Stomach (tissue), 9 donors: ENCODE data around the gene CACNA2D3. TPM values are rescaled to one million over a fixed set of nuclear protein-coding genes. Genes with fewer than 3 reads are reported as not detected.

Experiments used
- DNase-seq, 2 donors: peaks; one replicate each; pipeline versions ENCODE4 v3.0.0 to v3.0.0-alpha.2; 2013 to 2019
- H3K27ac ChIP-seq, 5 donors: fragments of 200-600 bp in 4 of 5; sonication (generic) in 4 of 5; one replicate each; pipeline ENCODE4 v1.5.1; 2013 to 2019; ENCODE audit warnings: mild to moderate bottlenecking in 1 of 5, moderate library complexity in 1 of 5
- H3K27me3 ChIP-seq, 3 donors: fragments of 200-600 bp; sonication (generic); one replicate each; pipeline ENCODE4 v1.5.1; 2017 to 2019; ENCODE audit warnings: mixed run types in 1 of 3
- H3K36me3 ChIP-seq, 4 donors: fragments of 200-600 bp; sonication (generic); 1 replicate in 3 of 4; 2 replicates in 1 of 4; pipeline ENCODE4 v1.5.1; 2016 to 2019
- H3K4me1 ChIP-seq, 4 donors: fragments of 200-600 bp; sonication (generic); one replicate each; pipeline ENCODE4 v1.5.1; 2016 to 2019
- H3K4me3 ChIP-seq, 4 donors: fragments of 200-600 bp; sonication (generic) in 3 of 4; one replicate each; pipeline ENCODE4 v1.5.1; 2016 to 2019; ENCODE audit warnings: mild to moderate bottlenecking in 1 of 4
- H3K9me3 ChIP-seq, 4 donors: fragments of 200-600 bp; sonication (generic); one replicate each; pipeline ENCODE4 v1.5.1; 2016 to 2019
- CTCF ChIP-seq, 7 experiments: fragments of 450-650 bp in 4 of 7; fragments of 200-600 bp in 3 of 7; sonication (generic) in 3 of 7; IDR thresholded peaks; one replicate each; pipeline ENCODE4 v1.5.1; 2016 to 2019; ENCODE audit warnings: antibody characterized with exemption in 7 of 7, control low read depth in 2 of 7, mild to moderate bottlenecking in 1 of 7
- EP300 ChIP-seq: sonication (generic); formaldehyde crosslinking; IDR thresholded peaks from one replicate; pipeline ENCODE4 v1.6.1; 2017; ENCODE audit warnings: antibody characterized with exemption
- POLR2A ChIP-seq, 4 donors: fragments of 450-650 bp; IDR thresholded peaks; one replicate each; pipeline ENCODE4 v1.6.1; 2016; ENCODE audit warnings: antibody characterized with exemption in 4 of 4, control low read depth in 2 of 4, mild to moderate bottlenecking in 1 of 4, moderate library complexity in 1 of 4
- POLR2AphosphoS5 ChIP-seq, 3 donors: sonication (generic); formaldehyde crosslinking; IDR thresholded peaks; one replicate each; pipeline ENCODE4 v1.6.1; 2016; ENCODE audit warnings: antibody characterized with exemption in 3 of 3
- WGBS, 5 donors: extraction: QIAGEN DNeasy Blood & Tissue Kit in 3 of 5; methylation state at CpG; one replicate each; pipeline versions ENCODE4 v1.1.5 to v1.1.7; 2013 to 2018; 5-methylcytosine and 5-hydroxymethylcytosine counted together
- intact Hi-C: fragments of 100-400 bp; cut with DNase I; formaldehyde crosslinking; loops from one replicate; pipeline ENCODE4 v1.15.1; 2023; ENCODE audit warnings: low total_unique reads
- polyA plus RNA-seq, 3 donors: library from polyadenylated mRNA; stranded (reverse); fragments of 200-250 nt; gene quantifications; one replicate each; pipeline ENCODE4 v1.2.3, GENCODE V29; 2013
- total RNA-seq, 5 donors: library from RNA; depleted of rRNA; stranded (reverse); fragments of >200 nt; gene quantifications; one replicate each; pipeline versions ENCODE4 v1.1.0 to v1.2.3, GENCODE V29; 2014 to 2016
- donor health status: healthy with polysubstance abuse.
- donor health status: Bipolar disorder and iron deficiency.
- donor health status: healthy.

The CACNA2D3 gene
- total and polyA plus RNA-seq, 8 donors = 0.56 to 54.0 (median 2.9) TPM; not detected in 1

- Histone ChIP-seq H3K4me3 (no peak overlapping the region), H3K4me1 (no peaks in the 10 kb centered on the region), H3K27me3 (no peaks in the 10 kb centered on the region), H3K9me3 (no peaks in the 10 kb centered on the region), H3K36me3 (no peaks in the 10 kb centered on the region), H3K27ac (no peak overlapping the region)
- DNase-seq = no peak
- intact Hi-C loops = no loop called here
- WGBS, 5 donors = 73 to 77% (median 76%) methylated on average over 8 of the region's 8 CpGs
- TF ChIP-seq POLR2AphosphoS5 (IDR thresholded peaks at IDR 0.05) (no peak), CTCF (IDR thresholded peaks at IDR 0.05) (no peak), POLR2A (IDR thresholded peaks at IDR 0.05) (no peak), EP300 (no peak)
Measured at GRCh38 chr3:54131890-54132289, 9.5 kb downstream of the CACNA2D3 start.

DNA sequence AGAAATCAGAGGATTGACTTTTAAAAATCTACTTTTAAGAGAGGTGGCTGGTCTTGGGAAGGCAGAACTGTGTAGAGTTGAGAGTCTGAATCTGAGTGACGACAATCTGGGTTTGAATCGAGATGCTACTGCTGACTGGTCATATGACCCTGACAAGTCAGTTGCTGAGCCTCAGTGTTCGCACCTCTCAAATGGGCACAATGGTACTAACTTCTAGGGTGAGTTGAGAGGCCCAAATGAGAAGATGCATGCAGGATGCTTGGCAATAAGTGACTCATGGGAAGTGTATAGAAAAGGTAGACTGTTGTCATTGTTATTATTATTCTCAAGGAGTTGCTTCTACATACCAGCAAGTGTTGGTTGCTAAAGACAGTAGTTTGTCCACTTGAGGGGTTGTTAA lies 10.3 kb downstream of the CACNA2D3 start:
- intact Hi-C loops = no loop called here
- Histone ChIP-seq H3K4me1 (no peaks in the 10 kb centered on the region), H3K9me3 (no peaks in the 10 kb centered on the region), H3K27ac (no peak overlapping the region), H3K36me3 (no peaks in the 10 kb centered on the region), H3K4me3 (no peak overlapping the region), H3K27me3 (no peaks in the 10 kb centered on the region)
- DNase-seq = no peak
- TF ChIP-seq POLR2AphosphoS5 (IDR thresholded peaks at IDR 0.05) (no peak), EP300 (no peak), CTCF (IDR thresholded peaks at IDR 0.05) (no peak), POLR2A (IDR thresholded peaks at IDR 0.05) (no peak)
- 82 to 87% (median 84%) methylated on average over 3 of the region's 3 CpGs for WGBS, 5 donors

GRCh38 chr3:54133196-54133595 lies 10.8 kb downstream of the CACNA2D3 start:
- DNase-seq = no peak
- WGBS, 5 donors = 60 to 71% (median 65%) methylated on average over 5 of the region's 5 CpGs
- no peaks in the 10 kb centered on the region for H3K4me1 ChIP-seq
- TF ChIP-seq EP300 (no peak), POLR2A (IDR thresholded peaks at IDR 0.05) (no peak), CTCF (IDR thresholded peaks at IDR 0.05) (no peak), POLR2AphosphoS5 (IDR thresholded peaks at IDR 0.05) (no peak)
- H3K27ac ChIP-seq = no peak overlapping the region
- no peaks in the 10 kb centered on the region for H3K27me3 ChIP-seq
- intact Hi-C loops = no loop called here
- H3K4me3 ChIP-seq = no peak overlapping the region
- no peaks in the 10 kb centered on the region for H3K36me3 ChIP-seq
- H3K9me3 ChIP-seq = no peaks in the 10 kb centered on the region

GRCh38 chr3:54134155-54134554 lies 11.8 kb downstream of the CACNA2D3 start:
- no peak overlapping the region for H3K27ac ChIP-seq
- H3K36me3 ChIP-seq = no peaks in the 10 kb centered on the region
- peaks cover 0 to 5% (median 0%) of the 10 kb centered on the region in 3 donors for H3K27me3 ChIP-seq
- no peak for DNase-seq
- H3K4me3 ChIP-seq = no peak overlapping the region
- intact Hi-C loops = no loop called here
- WGBS, 5 donors = 61 to 72% (median 63%) methylated on average over 8 of the region's 8 CpGs
- no peaks in the 10 kb centered on the region for H3K9me3 ChIP-seq
- no peaks in the 10 kb centered on the region for H3K4me1 ChIP-seq
- TF ChIP-seq POLR2AphosphoS5 (IDR thresholded peaks at IDR 0.05) (no peak), CTCF (IDR thresholded peaks at IDR 0.05) (no peak), POLR2A (IDR thresholded peaks at IDR 0.05) (no peak), EP300 (no peak)
